Measurements from ENCODE around the gene PFN3. TPM values are rescaled to one million over a fixed set of nuclear protein-coding genes. Genes with fewer than 3 reads are reported as not detected.

The PFN3 gene
- polyA plus RNA-seq, 1 of the 3 experiments (the other 2 are of a cell fraction), result not detected

DNA sequence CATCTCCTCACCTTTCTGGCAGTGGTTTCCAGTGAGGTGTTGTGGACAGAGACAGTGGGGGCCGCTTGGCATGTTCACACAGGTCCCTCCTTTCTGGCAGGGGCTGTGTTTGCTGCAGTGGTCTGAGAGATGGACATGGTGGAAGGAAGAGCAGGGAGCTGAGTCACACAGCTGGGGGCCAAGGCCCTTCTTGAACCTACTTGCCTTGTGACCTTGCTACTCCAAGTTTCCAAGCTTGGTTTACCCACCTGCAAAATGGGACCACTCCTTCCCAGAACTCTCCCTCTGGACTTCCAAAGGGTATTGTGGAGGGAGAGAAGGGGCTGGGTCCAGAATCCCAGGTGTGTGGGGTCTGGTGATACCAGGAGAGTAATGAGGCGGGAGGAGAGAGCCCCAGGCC lies 4.9 kb upstream of the PFN3 start (continued):
- TF ChIP-seq, protein P1, sequence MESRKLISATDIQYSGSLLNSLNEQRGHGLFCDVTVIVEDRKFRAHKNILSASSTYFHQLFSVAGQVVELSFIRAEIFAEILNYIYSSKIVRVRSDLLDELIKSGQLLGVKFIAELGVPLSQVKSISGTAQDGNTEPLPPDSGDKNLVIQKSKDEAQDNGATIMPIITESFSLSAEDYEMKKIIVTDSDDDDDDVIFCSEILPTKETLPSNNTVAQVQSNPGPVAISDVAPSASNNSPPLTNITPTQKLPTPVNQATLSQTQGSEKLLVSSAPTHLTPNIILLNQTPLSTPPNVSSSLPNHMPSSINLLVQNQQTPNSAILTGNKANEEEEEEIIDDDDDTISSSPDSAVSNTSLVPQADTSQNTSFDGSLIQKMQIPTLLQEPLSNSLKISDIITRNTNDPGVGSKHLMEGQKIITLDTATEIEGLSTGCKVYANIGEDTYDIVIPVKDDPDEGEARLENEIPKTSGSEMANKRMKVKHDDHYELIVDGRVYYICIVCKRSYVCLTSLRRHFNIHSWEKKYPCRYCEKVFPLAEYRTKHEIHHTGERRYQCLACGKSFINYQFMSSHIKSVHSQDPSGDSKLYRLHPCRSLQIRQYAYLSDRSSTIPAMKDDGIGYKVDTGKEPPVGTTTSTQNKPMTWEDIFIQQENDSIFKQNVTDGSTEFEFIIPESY (IDR thresholded peaks at IDR 0.05; ENCODE audit: borderline replicate concordance, low read depth), result no peak
- TF ChIP-seq POLR2AphosphoS5 (IDR thresholded peaks at IDR 0.05; ENCODE audit: low read depth, low read length) (no peak), RAD21 (IDR thresholded peaks at IDR 0.05; ENCODE audit: low read length) (no peak), EZH2phosphoT487 (IDR thresholded peaks at IDR 0.05; ENCODE audit: borderline replicate concordance, low read depth) (no peak), TEAD4 (IDR thresholded peaks at IDR 0.05; ENCODE audit: borderline replicate concordance, insufficient read depth) (no peak), SMC3 (IDR thresholded peaks at IDR 0.05; ENCODE audit: low read depth, low read length) (no peak), SIN3A (IDR thresholded peaks at IDR 0.05; ENCODE audit: borderline replicate concordance, low read depth, low read length) (no peak), TAF1 (IDR thresholded peaks at IDR 0.05; ENCODE audit: borderline replicate concordance, low read depth, low read length) (no peak), YY1 (IDR thresholded peaks at IDR 0.05; ENCODE audit: low read depth) (no peak)
- TF ChIP-seq, protein P2, sequence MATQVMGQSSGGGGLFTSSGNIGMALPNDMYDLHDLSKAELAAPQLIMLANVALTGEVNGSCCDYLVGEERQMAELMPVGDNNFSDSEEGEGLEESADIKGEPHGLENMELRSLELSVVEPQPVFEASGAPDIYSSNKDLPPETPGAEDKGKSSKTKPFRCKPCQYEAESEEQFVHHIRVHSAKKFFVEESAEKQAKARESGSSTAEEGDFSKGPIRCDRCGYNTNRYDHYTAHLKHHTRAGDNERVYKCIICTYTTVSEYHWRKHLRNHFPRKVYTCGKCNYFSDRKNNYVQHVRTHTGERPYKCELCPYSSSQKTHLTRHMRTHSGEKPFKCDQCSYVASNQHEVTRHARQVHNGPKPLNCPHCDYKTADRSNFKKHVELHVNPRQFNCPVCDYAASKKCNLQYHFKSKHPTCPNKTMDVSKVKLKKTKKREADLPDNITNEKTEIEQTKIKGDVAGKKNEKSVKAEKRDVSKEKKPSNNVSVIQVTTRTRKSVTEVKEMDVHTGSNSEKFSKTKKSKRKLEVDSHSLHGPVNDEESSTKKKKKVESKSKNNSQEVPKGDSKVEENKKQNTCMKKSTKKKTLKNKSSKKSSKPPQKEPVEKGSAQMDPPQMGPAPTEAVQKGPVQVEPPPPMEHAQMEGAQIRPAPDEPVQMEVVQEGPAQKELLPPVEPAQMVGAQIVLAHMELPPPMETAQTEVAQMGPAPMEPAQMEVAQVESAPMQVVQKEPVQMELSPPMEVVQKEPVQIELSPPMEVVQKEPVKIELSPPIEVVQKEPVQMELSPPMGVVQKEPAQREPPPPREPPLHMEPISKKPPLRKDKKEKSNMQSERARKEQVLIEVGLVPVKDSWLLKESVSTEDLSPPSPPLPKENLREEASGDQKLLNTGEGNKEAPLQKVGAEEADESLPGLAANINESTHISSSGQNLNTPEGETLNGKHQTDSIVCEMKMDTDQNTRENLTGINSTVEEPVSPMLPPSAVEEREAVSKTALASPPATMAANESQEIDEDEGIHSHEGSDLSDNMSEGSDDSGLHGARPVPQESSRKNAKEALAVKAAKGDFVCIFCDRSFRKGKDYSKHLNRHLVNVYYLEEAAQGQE (IDR thresholded peaks at IDR 0.05; ENCODE audit: low read depth, low read length), result no peak

DNA sequence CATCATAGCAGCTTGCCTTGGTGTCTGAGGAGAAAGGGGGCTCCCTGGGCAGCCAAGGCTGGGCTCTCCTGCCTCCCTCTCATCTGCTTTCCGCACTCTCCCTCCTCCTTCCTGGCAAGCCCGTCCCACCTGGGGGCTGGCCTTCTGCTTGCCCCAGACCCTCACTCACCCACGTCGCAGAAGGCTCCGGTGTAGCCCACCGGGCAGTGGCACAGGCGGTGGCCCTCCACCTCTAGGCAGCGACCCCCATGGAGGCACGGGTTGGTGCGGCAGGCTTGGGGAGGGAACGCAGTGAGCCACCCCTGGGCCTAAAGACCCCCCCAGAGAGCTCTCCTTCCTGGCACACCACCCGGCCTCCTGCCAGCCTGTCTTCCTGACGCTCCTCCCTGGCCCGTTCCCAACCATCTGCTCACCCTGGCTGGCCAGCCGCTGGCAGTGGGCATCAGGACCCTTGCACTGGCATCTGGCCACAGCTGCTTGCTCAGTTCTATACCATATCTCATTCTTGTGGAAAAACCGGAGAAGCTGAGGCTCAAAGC lies 4.2 kb upstream of the PFN3 start:
- WGBS (ENCODE audit: low lambda C conversion rate), result 32% methylated on average over 8 of the region's 16 CpGs
- no peaks in the 10 kb centered on the region for H3K79me2 ChIP-seq (ENCODE audit: insufficient read depth)
- no peaks in the 10 kb centered on the region for H3K9me3 ChIP-seq
- peak; percentile 87 for DNase-seq
- H3K27me3 ChIP-seq (ENCODE audit: insufficient read depth), result no peaks in the 10 kb centered on the region
- H3K4me2 ChIP-seq, result peak overlapping the region; percentile 97; the same call in 1 of the 2 replicates
- H3K36me3 ChIP-seq (replicated peaks in 1 of 2; ENCODE audit: control insufficient read depth in 1 of 2, insufficient read depth in 2 of 2, low read length in 1 of 2), result no peaks in the 10 kb centered on the region
- POLR2A ChIA-PET, result interaction anchor here (0.8 to 4.6 kb wide), 12 partner anchors 12 to 96 kb away, joined by 3 to 72 read pairs (median 6); partner anchors contain the start of genes GRK6, LMAN2 and PRR7
- peak overlapping the region; percentile 55 for H3K9ac ChIP-seq
- peaks cover 14% of the 10 kb centered on the region for H3F3A ChIP-seq (replicated peaks; ENCODE audit: insufficient read depth)
- peak overlapping the region; percentile 92 for H2AFZ ChIP-seq (ENCODE audit: low read depth)
- H3K4me3 ChIP-seq (ENCODE audit: low read depth in 2 of 2, low read length in 1 of 2), result peak overlapping the region; percentile 60 to 83
- CTCF ChIA-PET, result interaction anchor here (0.8 to 9.7 kb wide), 35 partner anchors 11 to 276 kb away, joined by 3 to 375 read pairs (median 10); partner anchors contain the start of genes DDX41, DOK3, GRK6 and LMAN2
- no peaks in the 10 kb centered on the region for H3K9me2 ChIP-seq
- peaks cover 0 to 28% of the 10 kb centered on the region in 2 experiments; a peak in 1 of 4 replicates for H3K4me1 ChIP-seq (ENCODE audit: control insufficient read depth in 1 of 2, insufficient read depth in 2 of 2, low read depth in 1 of 2, low read length in 1 of 2)
- H4K20me1 ChIP-seq (ENCODE audit: insufficient read depth), result no peaks in the 10 kb centered on the region
- peak overlapping the region in 1 of 2 experiments; percentile 96; a peak in 2 of 4 replicates for H3K27ac ChIP-seq (ENCODE audit: low read depth in 2 of 2, low read length in 1 of 2)
- peak; percentile 65; the same call in 1 of the 2 replicates for TF ChIP-seq MXI1 (IDR thresholded peaks at IDR 0.05; ENCODE audit: low read depth, low read length)
- TF ChIP-seq, protein P3, sequence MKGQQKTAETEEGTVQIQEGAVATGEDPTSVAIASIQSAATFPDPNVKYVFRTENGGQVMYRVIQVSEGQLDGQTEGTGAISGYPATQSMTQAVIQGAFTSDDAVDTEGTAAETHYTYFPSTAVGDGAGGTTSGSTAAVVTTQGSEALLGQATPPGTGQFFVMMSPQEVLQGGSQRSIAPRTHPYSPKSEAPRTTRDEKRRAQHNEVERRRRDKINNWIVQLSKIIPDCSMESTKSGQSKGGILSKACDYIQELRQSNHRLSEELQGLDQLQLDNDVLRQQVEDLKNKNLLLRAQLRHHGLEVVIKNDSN (IDR thresholded peaks at IDR 0.05; ENCODE audit: borderline replicate concordance, low read depth), result no peak
